NCI-H82 (cell line): ENCODE measurements around the gene PKN2.
A peak's percentile ranks its signal among the peaks of the same experiment; 100 is the strongest.

Experiments
- DNase-seq: peaks from one replicate; lab custom pipeline; 2025; lab: John Stamatoyannopoulos, UW

Gene PKN2

DNA sequence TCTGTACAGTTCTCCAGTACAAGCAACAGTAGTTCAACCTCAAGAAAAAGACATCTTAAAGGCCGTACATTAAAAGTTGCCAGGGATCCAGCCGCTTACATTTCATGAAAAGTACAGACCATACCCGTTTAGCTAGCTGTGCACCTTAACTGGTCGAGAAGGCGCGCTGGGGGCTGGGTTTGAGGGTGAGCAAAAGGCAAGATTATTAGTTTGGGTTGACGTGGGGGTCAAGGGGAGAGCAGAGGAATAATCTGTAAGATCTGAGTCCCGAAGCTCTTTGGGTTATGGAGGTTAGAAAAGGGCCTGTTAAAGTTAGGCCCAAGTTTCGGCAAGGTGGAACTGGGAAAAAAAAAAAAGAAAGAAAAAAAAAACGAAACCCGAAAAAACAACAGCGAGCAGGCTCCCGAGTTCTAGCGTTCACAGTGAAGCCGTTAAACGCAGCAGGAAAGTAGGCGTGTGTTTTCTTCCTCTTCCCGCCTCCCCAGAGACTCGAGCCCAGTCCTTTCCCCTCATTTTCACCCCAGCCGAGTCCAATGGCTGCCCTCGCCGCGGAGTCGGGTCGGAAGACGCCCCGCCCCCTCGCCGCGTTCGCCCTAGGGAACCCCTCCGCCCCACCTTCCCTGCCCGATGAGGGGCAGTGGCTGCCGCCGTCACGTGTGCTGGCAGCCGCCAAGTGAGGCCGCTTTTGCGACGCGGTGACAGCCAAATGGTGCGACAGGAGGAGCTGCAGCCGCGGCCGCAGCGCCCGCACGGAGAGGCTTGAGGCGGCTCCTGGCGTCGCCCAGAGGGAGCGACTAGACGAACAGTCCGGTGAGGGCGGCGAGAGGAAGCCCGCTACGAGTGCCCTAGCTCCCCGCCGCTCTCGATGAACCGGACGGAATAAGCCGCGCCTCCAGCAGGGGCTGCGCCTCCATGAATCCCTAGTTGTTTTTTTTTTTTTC, at the start of gene PKN2:
Gene PKN2, plus strand, starts transcription at position 733 of the 941 bp plus-strand sequence. CDS start 308 bp downstream, outside the sequence.
- peak; percentile 100 for DNase-seq

DNA sequence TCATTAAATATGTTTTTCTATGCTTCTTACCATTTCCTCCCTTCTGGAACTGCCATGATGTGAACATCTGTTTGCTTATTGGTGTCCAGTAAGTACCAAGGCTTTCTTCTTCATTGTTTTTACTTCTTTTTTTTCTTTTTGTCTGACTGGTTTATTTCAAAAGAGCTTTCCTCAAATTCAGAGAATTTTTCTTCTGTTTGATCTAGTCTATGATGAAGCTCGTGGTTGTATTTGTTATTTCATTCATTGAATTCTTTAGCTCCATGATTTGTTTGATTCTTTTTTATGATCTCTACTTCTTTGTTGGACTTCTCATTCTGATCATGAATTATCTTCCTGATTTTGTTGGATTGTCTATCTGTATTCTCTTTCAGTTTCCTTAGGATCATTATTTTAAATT, 49.5 kb upstream of the PKN2 start:
- DNase-seq = no peak

- DNase-seq = no peak
Observed at GRCh38 chr1:88640060-88640459, 44.0 kb upstream of the PKN2 start.

GRCh38 chr1:88645886-88646285, 38.2 kb upstream of the PKN2 start:
- DNase-seq = no peak

DNA sequence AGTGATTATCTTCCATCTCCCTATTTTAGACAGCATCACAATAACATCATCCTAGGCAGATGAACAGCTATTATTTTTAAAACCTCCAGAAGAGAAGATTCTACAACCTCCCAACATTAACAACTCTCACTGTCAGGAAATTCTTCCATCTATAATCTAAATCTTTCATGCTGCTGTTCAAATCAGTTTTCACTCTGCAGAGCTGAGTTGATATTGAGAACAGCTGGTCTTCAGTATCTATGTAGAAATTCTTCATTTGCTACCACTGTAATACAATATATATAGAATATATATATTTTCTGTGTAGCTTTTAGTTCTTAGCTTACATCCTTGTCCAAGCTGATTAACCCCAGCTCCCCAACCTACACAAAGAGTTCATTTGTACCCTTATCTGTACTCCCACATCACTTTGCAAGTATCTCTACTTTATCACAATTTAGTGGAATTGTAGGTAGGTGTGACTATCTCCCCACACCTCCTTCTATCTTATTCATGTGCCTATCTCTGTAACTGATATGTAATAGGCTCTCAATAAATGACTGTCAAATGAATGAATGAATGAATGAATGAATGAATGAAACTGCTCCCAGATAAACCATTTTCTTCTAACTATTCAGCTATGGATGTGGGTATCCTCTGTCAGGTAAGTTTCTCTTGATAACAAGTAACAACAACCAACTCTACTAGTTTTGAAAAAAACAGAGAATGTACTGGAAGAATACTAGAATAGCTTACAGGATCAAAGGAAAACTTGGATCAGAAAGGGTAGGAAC, 37.4 kb upstream of the PKN2 start:
- no peak for DNase-seq

GRCh38 chr1:88647249-88647645, 36.8 kb upstream of the PKN2 start:
- peak; percentile 18 for DNase-seq

GRCh38 chr1:88647749-88648415, 36.2 kb upstream of the PKN2 start:
- no peak for DNase-seq

DNA sequence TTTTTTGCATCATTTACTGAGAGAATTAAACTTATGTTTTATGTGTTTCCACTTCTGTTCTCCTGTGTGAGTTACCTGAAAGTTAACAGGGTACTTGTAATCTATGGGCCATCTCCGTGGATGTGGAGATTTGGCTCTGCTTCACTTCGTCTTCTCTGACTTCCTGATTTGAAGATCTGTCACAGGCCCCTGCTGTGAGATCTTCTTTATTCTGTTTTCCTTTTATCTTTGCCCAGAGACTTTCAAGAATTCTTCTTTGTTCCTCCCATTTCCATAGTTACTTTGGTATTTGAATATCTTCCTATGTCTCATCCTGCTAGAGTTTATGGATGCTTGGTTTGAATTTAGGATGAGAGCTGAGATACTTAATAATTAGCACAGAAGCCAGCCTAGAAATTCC, 35.4 kb upstream of the PKN2 start:
- no peak for DNase-seq

DNA sequence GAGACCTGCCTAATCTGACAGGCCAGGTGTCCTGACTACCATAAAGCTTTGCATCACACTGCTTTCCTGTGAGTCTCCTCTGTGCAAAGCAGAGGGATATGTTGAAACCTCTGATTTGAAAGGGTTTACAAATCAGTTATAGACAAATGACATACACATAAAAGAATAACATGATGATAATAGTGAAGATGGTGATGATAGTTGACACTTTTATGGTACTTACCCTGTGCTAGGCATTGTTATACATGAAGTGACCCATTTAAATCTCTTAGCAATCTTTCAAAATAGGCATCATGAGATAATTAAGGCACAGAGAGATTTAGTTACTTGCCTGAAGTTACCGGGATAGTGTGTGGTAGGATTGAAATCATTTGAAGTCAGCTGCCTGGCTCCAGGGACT, 34.1 kb upstream of the PKN2 start:
- peak; percentile 4 for DNase-seq

DNA sequence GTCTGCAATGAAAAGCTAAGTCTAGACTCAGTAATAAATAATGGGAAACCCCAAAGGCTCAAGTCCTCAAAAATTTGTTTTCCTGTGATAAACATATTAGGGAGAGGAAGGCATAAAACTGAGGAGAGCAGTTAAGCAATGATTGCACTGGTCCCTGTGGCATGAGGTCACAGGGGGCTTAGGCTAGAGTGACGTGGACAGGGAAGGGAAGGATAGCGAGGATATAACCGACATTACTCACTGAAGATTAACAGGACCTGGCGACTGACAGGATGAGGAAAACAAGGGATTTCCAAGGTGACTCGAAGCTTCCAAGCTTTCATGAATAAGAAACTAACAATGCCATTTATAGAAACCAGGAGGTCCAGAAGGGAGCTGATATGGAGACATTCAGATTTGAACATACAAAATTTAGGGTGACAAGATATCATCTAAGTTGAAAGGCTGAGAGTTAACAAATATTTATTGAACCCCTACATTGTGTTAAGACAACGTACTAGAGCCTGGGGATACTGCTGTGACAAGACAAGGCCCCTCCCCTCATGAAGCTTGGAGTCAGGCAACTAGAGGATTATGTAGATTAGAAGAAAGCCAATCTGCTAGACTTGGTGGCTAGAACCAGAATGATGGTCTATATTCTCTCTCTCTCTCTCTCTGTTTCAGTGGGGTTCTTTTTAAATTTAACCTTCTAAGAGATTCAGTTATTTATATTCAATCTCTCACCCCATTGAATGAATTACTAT, 33.2 kb upstream of the PKN2 start:
- peak; percentile 55 for DNase-seq

- DNase-seq = no peak
Observed at GRCh38 chr1:88655140-88655539, 28.9 kb upstream of the PKN2 start.

- peak; percentile 52 for DNase-seq
Observed at GRCh38 chr1:88655685-88656299, 28.3 kb upstream of the PKN2 start.

GRCh38 chr1:88658419-88658818, 25.7 kb upstream of the PKN2 start:
- DNase-seq = peak; percentile 93

GRCh38 chr1:88659552-88659951, 24.5 kb upstream of the PKN2 start:
- no peak for DNase-seq

- DNase-seq = peak; percentile 70
Observed at GRCh38 chr1:88661188-88661587, 22.9 kb upstream of the PKN2 start.

- DNase-seq = peak; percentile 84
Observed at GRCh38 chr1:88661951-88662699, 21.9 kb upstream of the PKN2 start.

DNA sequence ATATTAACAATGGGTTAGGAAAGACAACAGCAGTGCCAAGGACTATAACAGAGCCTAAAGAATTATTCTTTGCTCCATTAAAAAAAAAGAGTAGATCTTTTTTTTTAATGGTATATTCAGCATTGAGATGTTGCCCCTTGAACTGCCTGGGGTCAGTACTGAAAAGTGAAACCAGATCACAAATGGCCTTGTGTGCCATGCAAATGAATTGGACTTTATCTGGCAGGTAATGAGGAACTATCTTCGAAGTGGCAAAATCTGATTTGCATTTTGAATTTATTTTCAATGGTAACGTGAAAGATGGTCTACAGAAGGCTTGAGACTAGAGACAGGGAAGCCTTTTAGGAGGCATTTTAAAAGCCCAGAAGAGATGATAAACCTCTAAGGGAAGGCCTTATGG, 21.4 kb upstream of the PKN2 start:
- peak; percentile 77 for DNase-seq

DNA sequence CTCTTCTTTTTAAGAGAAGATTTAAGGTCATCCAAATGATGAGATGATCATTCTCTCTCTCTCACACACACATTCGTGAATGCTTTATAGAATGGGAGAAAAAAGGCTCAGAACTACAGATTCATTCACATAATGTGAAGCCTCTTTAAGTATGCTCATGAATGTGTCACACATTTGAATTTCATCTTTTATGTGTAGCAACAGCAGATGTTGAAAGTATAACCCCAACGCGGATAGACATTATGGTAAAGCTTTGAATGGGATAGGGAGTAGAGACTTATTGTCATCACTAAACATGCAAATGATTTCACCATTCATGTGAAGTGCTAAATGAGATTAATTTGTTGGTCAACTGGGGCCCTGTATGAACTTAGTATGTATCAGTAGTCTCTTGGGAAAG, 15.7 kb upstream of the PKN2 start:
- no peak for DNase-seq

GRCh38 chr1:88670462-88670861, 13.6 kb upstream of the PKN2 start:
- DNase-seq = no peak

DNA sequence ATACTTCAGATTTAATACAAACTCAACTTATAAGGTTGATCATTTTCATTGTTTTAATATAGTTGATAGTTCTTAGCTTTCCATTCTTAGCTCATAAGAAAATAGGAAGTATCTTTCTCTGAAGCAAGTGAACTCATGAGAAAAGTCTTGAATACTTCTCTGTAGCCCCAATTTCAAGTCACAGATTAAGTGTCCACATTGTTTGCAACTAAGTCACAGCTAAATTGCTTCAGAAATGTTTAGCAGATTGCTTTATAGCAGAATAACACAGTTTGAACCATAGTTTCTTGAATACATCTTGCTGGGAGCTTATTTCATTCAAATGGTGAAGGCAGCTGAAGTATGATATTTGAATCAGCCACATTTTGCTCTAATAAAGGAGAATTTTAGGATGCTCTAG, 10.6 kb upstream of the PKN2 start:
- no peak for DNase-seq

- DNase-seq = no peak
Observed at GRCh38 chr1:88678405-88678804, 5.7 kb upstream of the PKN2 start.
